GM12891 (cell line): ENCODE data around the gene KDM4B.

Source experiments
- DNase-seq: peaks from one replicate; pipeline ENCODE4 v3.0.0; 2011; ENCODE audit warnings: low spot score; ENCODE audit not compliant: insufficient read length
- FAIRE-seq: peaks from 2 replicates; lab custom pipeline; 2011; peaks lifted over from hg19 to GRCh38; lab: Jason Lieb, UNC
- PAX5 ChIP-seq: IDR thresholded peaks from 2 replicates; pipeline ENCODE4 v1.6.1; 2011; ENCODE audit warnings: low read length, moderate library complexity, mild to moderate bottlenecking; ENCODE audit not compliant: insufficient read depth, severe bottlenecking
- POLR2A ChIP-seq: IDR thresholded peaks from 2 replicates; pipeline ENCODE4 v1.6.1; 2011; ENCODE audit warnings: low read depth, low read length, control low read depth
- POLR2AphosphoS5 ChIP-seq: IDR thresholded peaks from 2 replicates; pipeline ENCODE4 v1.6.1; 2011; ENCODE audit warnings: low read depth, low read length, control low read depth
- POU2F2 ChIP-seq: IDR thresholded peaks from 2 replicates; pipeline ENCODE4 v1.6.1; 2011; ENCODE audit warnings: low read depth, mild to moderate bottlenecking, control low read depth, low read length, moderate library complexity
- SPI1 ChIP-seq: IDR thresholded peaks from 2 replicates; pipeline ENCODE4 v1.6.1; 2011; ENCODE audit warnings: low read depth, low read length, control low read depth
- TAF1 ChIP-seq: IDR thresholded peaks from 2 replicates; pipeline ENCODE4 v1.6.1; 2011; ENCODE audit warnings: low read depth, low read length, control low read depth

Gene KDM4B

GRCh38 chr19:5018224-5019015 lies 49.5 kb downstream of the KDM4B start:
- DNase-seq (no peak), FAIRE-seq (no peak)
- TF ChIP-seq POU2F2, result no peak
- no peak for TF ChIP-seq SPI1
- no peak for TF ChIP-seq TAF1
- TF ChIP-seq PAX5, result no peak
- no peak for TF ChIP-seq POLR2AphosphoS5
- no peak for TF ChIP-seq POLR2A

- FAIRE-seq, result no peak
- TF ChIP-seq POU2F2 (no peak), POLR2AphosphoS5 (no peak), POLR2A (no peak), PAX5 (no peak)
- DNase-seq, result no peak
These were observed 51.5 kb downstream of the KDM4B start for GRCh38 chr19:5020368-5020767.

GRCh38 chr19:5021046-5021445 lies 52.1 kb downstream of the KDM4B start:
- FAIRE-seq, result no peak
- no peak for TF ChIP-seq TAF1
- TF ChIP-seq SPI1, result no peak
- no peak for TF ChIP-seq PAX5
- no peak for TF ChIP-seq POU2F2
- no peak for TF ChIP-seq POLR2A
- TF ChIP-seq POLR2AphosphoS5, result no peak
- no peak for DNase-seq

GRCh38 chr19:5022066-5022860 lies 53.4 kb downstream of the KDM4B start:
- no peak for DNase-seq
- no peak for TF ChIP-seq TAF1
- TF ChIP-seq POU2F2, result no peak
- no peak for TF ChIP-seq SPI1
- TF ChIP-seq POLR2AphosphoS5, result no peak
- no peak for TF ChIP-seq POLR2A
- TF ChIP-seq PAX5, result no peak
- no peak for FAIRE-seq

- no peak for FAIRE-seq
- no peak for TF ChIP-seq SPI1
- TF ChIP-seq POLR2A, result no peak
- no peak for TF ChIP-seq POU2F2
- no peak for TF ChIP-seq PAX5
- no peak for TF ChIP-seq TAF1
- no peak for TF ChIP-seq POLR2AphosphoS5
- DNase-seq, result no peak
These were observed 54.2 kb downstream of the KDM4B start for GRCh38 chr19:5023128-5023571.

- DNase-seq (no peak), FAIRE-seq (no peak)
- TF ChIP-seq POLR2AphosphoS5, result no peak
- TF ChIP-seq POLR2A, result no peak
- no peak for TF ChIP-seq POU2F2
- TF ChIP-seq TAF1, result no peak
- no peak for TF ChIP-seq PAX5
- TF ChIP-seq SPI1, result no peak
These were observed 55.4 kb downstream of the KDM4B start for GRCh38 chr19:5024282-5024681.

- TF ChIP-seq SPI1 (no peak), POLR2A (no peak), POLR2AphosphoS5 (no peak), POU2F2 (no peak), TAF1 (no peak), PAX5 (no peak)
- FAIRE-seq (no peak), DNase-seq (no peak)
These were observed 56.1 kb downstream of the KDM4B start for GRCh38 chr19:5025027-5025426.

GRCh38 chr19:5026706-5027273 lies 57.9 kb downstream of the KDM4B start:
- no peak for TF ChIP-seq TAF1
- TF ChIP-seq SPI1, result no peak
- no peak for TF ChIP-seq POLR2A
- TF ChIP-seq PAX5, result no peak
- TF ChIP-seq POLR2AphosphoS5, result no peak
- no peak for TF ChIP-seq POU2F2
- DNase-seq (no peak), FAIRE-seq (no peak)

GRCh38 chr19:5028229-5028886 lies 59.4 kb downstream of the KDM4B start:
- TF ChIP-seq POLR2A (no peak), SPI1 (no peak), POU2F2 (no peak), PAX5 (no peak), POLR2AphosphoS5 (no peak), TAF1 (no peak)
- no peak for FAIRE-seq
- no peak for DNase-seq
